Thyroid gland (tissue), 4 donors: ENCODE measurements around the gene KIAA1586. TPM values are rescaled to one million over a fixed set of nuclear protein-coding genes. Genes with fewer than 3 reads are reported as not detected.

Experiments
- DNase-seq, 2 donors: peaks; one replicate each; pipeline ENCODE4 v3.0.0-alpha.2; 2019
- H3K27ac ChIP-seq, 3 donors: fragments of 200-600 bp; sonication (generic); 1 replicate in 2 of 3; 2 replicates in 1 of 3; pipeline ENCODE4 v1.5.1; 2016 to 2019; ENCODE audit warnings: mild to moderate bottlenecking in 1 of 3, moderate library complexity in 1 of 3
- H3K27me3 ChIP-seq: fragments of 200-600 bp; sonication (generic); one replicate; pipeline ENCODE4 v1.5.1; 2019
- H3K36me3 ChIP-seq, 2 donors: fragments of 200-600 bp; sonication (generic); one replicate each; pipeline ENCODE4 v1.5.1; 2016 to 2019
- H3K4me1 ChIP-seq, 2 donors: fragments of 200-600 bp; sonication (generic); one replicate each; pipeline ENCODE4 v1.5.1; 2017 to 2019
- H3K4me3 ChIP-seq, 3 donors: fragments of 200-600 bp; sonication (generic); replicated peaks in 1 of 3; 1 replicate in 2 of 3; 2 replicates in 1 of 3; pipeline ENCODE4 v1.5.1; 2016; ENCODE audit warnings: mild to moderate bottlenecking in 1 of 3
- H3K9me3 ChIP-seq: fragments of 200-600 bp; sonication (generic); one replicate; pipeline ENCODE4 v1.5.1; 2017
- POLR2A ChIP-seq, 2 donors: fragments of 450-650 bp; IDR thresholded peaks; one replicate each; pipeline ENCODE4 v1.6.1; 2017; ENCODE audit warnings: antibody characterized with exemption in 2 of 2, mild to moderate bottlenecking in 2 of 2, moderate library complexity in 1 of 2
- WGBS, 2 donors: methylation state at CpG; one replicate each; pipeline ENCODE4 v1.1.5; 2017; 5-methylcytosine and 5-hydroxymethylcytosine counted together
- intact Hi-C: fragments of 100-400 bp; cut with DNase I; formaldehyde crosslinking; loops from one replicate; pipeline ENCODE4 v1.15.1; 2023
- total RNA-seq, 4 donors: library from RNA; depleted of rRNA; stranded (reverse); fragments of >200 nt; gene quantifications; one replicate each; pipeline ENCODE4 v1.2.3, GENCODE V29; 2016
- TF ChIP-seq, protein P1 (sequence below), 6 experiments: fragments of 200-600 bp in 3 of 6; fragments of 450-650 bp in 3 of 6; sonication (generic) in 3 of 6; IDR thresholded peaks; one replicate each; pipeline ENCODE4 v1.5.1; 2016 to 2019; ENCODE audit warnings: antibody characterized with exemption in 6 of 6, mild to moderate bottlenecking in 2 of 6, inconsistent platforms in 1 of 6, moderate library complexity in 1 of 6

KIAA1586 gene
- total RNA-seq, 4 donors from 2014 or later = 9.1 to 16.8 (median 11.0) TPM

GRCh38 chr6:57068061-57068460 is 21.6 kb downstream of the KIAA1586 start:
- WGBS, 2 donors = 94 to 96% methylated on average over 1 of the region's 1 CpG
- Histone ChIP-seq H3K27me3 (no peaks in the 10 kb centered on the region), H3K27ac (no peak overlapping the region), H3K9me3 (no peaks in the 10 kb centered on the region), H3K36me3 (peaks cover 0 to 5% of the 10 kb centered on the region in 2 donors), H3K4me3 (no peak overlapping the region), H3K4me1 (no peaks in the 10 kb centered on the region)
- TF ChIP-seq, protein P1, sequence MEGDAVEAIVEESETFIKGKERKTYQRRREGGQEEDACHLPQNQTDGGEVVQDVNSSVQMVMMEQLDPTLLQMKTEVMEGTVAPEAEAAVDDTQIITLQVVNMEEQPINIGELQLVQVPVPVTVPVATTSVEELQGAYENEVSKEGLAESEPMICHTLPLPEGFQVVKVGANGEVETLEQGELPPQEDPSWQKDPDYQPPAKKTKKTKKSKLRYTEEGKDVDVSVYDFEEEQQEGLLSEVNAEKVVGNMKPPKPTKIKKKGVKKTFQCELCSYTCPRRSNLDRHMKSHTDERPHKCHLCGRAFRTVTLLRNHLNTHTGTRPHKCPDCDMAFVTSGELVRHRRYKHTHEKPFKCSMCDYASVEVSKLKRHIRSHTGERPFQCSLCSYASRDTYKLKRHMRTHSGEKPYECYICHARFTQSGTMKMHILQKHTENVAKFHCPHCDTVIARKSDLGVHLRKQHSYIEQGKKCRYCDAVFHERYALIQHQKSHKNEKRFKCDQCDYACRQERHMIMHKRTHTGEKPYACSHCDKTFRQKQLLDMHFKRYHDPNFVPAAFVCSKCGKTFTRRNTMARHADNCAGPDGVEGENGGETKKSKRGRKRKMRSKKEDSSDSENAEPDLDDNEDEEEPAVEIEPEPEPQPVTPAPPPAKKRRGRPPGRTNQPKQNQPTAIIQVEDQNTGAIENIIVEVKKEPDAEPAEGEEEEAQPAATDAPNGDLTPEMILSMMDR (IDR thresholded peaks at IDR 0.05) = no peak
- no peak for TF ChIP-seq POLR2A (IDR thresholded peaks at IDR 0.05)
- no peak for DNase-seq
- intact Hi-C loops = no loop called here

GRCh38 chr6:57069228-57069627 is 22.7 kb downstream of the KIAA1586 start:
- WGBS, 2 donors = 85 to 86% methylated on average over 4 of the region's 4 CpGs
- intact Hi-C loops = no loop called here
- no peaks in the 10 kb centered on the region for H3K9me3 ChIP-seq
- H3K27me3 ChIP-seq = no peaks in the 10 kb centered on the region
- H3K27ac ChIP-seq = no peak overlapping the region
- no peak overlapping the region for H3K4me3 ChIP-seq
- no peak for TF ChIP-seq POLR2A (IDR thresholded peaks at IDR 0.05)
- TF ChIP-seq, protein P1 (IDR thresholded peaks at IDR 0.05) = no peak
- peaks cover 0 to 3% of the 10 kb centered on the region in 2 donors for H3K36me3 ChIP-seq
- no peaks in the 10 kb centered on the region for H3K4me1 ChIP-seq
- DNase-seq = no peak

GRCh38 chr6:57069920-57070331 is 23.4 kb downstream of the KIAA1586 start:
- no peak for DNase-seq
- Histone ChIP-seq H3K36me3 (no peaks in the 10 kb centered on the region), H3K9me3 (no peaks in the 10 kb centered on the region), H3K27me3 (no peaks in the 10 kb centered on the region), H3K27ac (no peak overlapping the region), H3K4me1 (no peaks in the 10 kb centered on the region), H3K4me3 (no peak overlapping the region)
- WGBS, 2 donors = 84% methylated on average over 9 of the region's 9 CpGs
- TF ChIP-seq, protein P1 (IDR thresholded peaks at IDR 0.05) = no peak
- no peak for TF ChIP-seq POLR2A (IDR thresholded peaks at IDR 0.05)
- intact Hi-C loops = no loop called here

DNA sequence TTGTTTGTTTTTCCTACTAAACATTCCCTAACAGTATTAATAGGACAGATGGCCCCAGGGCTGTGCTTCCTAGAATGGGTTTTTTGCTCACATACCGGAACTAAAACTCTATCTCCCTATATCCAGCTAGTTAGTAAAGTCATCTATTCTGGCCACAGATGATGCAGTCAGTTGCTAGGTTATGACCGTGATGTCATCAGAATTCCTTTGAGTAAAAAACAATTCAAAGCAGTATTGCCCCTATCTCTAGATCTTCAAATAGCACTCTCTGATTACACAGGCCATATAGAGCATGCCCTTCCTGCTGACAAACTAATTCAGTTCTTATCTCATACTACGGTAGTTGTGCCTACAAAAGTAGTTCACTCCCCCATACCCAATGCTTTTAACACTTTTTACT is 25.6 kb downstream of the KIAA1586 start:
- Histone ChIP-seq H3K4me3 (no peak overlapping the region), H3K27ac (no peak overlapping the region), H3K27me3 (no peaks in the 10 kb centered on the region), H3K4me1 (no peaks in the 10 kb centered on the region), H3K9me3 (no peaks in the 10 kb centered on the region), H3K36me3 (no peaks in the 10 kb centered on the region)
- no peak for TF ChIP-seq POLR2A (IDR thresholded peaks at IDR 0.05)
- TF ChIP-seq, protein P1 (IDR thresholded peaks at IDR 0.05) = no peak
- no peak for DNase-seq
- WGBS, 2 donors = 91 to 94% methylated on average over 3 of the region's 3 CpGs
- intact Hi-C loops = no loop called here

DNA sequence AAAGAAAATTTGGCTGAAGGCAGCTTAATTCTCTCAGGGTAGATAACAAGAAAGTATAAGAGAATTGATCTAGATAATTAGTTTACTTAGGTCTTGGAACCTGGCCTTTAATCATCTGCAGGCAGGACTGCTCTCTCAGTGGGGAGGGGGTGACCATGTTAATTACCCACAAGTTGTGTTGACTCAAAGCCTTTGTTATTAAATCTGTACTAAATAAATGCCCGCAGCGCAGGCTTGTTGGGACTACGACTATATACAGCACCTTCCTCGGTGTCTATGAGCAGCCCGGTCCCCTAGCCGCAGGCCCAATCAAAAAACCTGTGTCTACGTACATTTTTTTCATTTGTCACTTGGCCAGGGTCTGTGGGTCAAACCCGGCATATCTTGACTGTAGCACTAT is 27.9 kb downstream of the KIAA1586 start:
- WGBS, 2 donors = 93 to 94% methylated on average over 8 of the region's 8 CpGs
- H3K27me3 ChIP-seq = no peaks in the 10 kb centered on the region
- no peaks in the 10 kb centered on the region for H3K4me1 ChIP-seq
- no peak overlapping the region for H3K27ac ChIP-seq
- no peak overlapping the region for H3K4me3 ChIP-seq
- TF ChIP-seq, protein P1 (IDR thresholded peaks at IDR 0.05) = no peak
- TF ChIP-seq POLR2A (IDR thresholded peaks at IDR 0.05) = no peak
- no peaks in the 10 kb centered on the region for H3K9me3 ChIP-seq
- DNase-seq = no peak
- intact Hi-C loops = no loop called here
- H3K36me3 ChIP-seq = no peaks in the 10 kb centered on the region
